ENCODE results near the gene PTP4A1.

- TF ChIP-seq CTCF (conservative IDR thresholded peaks at IDR 0.05 in 1 of 2, IDR thresholded peaks at IDR 0.05 in 1 of 2; ENCODE audit: extremely low read depth in 1 of 2, insufficient read depth in 1 of 2, low read depth in 1 of 2, low read length in 2 of 2) (no peak), EZH2 (IDR thresholded peaks at IDR 0.05; ENCODE audit: borderline replicate concordance, low read length) (no peak)
Measured at GRCh38 chr6:63573076-63573898, 1.0 kb downstream of the PTP4A1 start.
